IPS-18c (cell line): Measurements from ENCODE around the gene TET3.
"Not testable (repeated sequence)": the region's sequence is repeated elsewhere in the genome, so short reads cannot be mapped to it uniquely, and the experiment has no call there.

Source experiments
- H3K4me3 ChIP-seq: 2 replicates; pipeline ENCODE4 v1.7.0; 2013; ENCODE audit warnings: low read depth, mild to moderate bottlenecking, low read length, moderate library complexity; ENCODE audit not compliant: insufficient read depth
- H3K9me3 ChIP-seq: one replicate; pipeline ENCODE4 v1.6.1; 2013; ENCODE audit warnings: mild to moderate bottlenecking, low read length, moderate library complexity; ENCODE audit not compliant: control insufficient read depth, insufficient read depth

Gene TET3

GRCh38 chr2:73984203-73984921 lies at the start of gene TET3:
Gene TET3, plus strand, starts transcription at chr2:73984910. Its CDS starts 1,494 bp downstream, at chr2:73986404.
- Histone ChIP-seq H3K4me3 (peak within 1 kb of the TSS; percentile 68), H3K9me3 (no peaks in the 10 kb centered on the region)

- no peaks in the 10 kb centered on the region for H3K9me3 ChIP-seq
- no peak overlapping the region for H3K4me3 ChIP-seq
Observed at GRCh38 chr2:73935641-73936040, 49.1 kb upstream of the TET3 start.

DNA sequence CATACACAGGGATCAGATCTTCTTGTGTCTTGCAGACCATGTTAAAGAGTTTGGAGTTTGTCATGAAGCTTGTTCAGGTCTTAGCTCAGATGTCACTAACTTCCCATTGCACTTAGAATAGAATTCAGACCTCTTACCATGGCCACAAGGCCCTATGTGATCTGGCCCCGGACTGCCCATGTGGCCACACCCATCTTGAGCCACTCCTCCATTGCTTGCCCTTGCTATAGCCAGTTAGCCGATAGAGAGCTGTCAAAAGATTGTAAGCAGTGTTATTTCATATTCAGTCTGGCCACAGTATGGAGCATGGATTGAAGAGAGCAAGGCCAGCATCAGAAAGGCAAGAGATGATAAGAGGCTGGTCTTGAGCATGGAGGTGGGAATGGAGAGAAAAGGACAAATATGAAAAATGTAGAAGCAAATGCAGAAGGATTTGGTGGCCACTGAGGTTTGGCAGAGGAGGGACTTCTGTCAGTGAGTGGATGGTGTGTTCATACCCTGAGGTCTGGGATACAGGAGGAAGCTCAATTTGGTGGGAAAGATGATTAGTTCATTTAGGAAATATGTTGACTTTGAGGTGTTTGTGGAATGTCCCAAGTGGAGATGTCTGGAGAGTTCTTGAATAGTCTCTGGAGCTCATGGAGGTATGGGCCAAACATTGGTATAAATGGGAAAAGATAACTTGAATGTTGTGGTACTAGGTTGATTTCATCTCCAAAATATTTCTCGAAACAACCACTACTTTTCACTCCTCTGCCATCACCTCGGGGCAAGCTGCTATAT lies 47.4 kb upstream of the TET3 start:
- Histone ChIP-seq H3K4me3 (no peak overlapping the region), H3K9me3 (no peaks in the 10 kb centered on the region)

GRCh38 chr2:73937899-73938298 lies 46.8 kb upstream of the TET3 start:
- H3K9me3 ChIP-seq = no peaks in the 10 kb centered on the region
- no peak overlapping the region for H3K4me3 ChIP-seq

DNA sequence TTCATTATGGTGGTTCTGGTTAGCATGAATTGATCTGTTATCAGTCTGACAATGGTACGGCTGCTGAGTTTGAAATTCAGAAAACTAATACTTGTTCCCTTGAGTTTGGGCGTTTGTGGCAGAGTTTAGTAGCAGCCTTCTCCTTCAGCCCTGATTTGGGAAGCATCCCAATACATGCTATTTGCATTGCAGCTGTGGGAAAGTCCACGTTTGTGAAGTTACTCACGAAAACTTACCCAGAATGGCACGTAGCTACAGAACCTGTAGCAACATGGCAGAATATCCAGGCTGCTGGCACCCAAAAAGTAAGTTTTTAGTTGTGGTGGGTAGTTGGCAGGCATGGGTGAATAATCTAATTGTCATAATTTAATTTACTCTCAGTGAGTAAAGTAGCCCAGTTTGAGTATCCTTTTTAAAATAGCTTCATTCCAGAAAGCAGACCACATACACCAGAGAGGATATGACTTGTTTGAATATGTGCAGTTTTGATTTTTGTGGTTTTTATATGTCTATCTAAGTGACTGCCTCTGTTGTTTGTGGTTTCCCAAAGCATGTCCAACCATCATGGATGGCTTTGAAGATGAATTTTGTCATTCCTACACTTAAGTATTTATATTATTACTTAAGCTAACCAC lies 45.9 kb upstream of the TET3 start:
- Histone ChIP-seq H3K9me3 (no peaks in the 10 kb centered on the region), H3K4me3 (no peak overlapping the region)

DNA sequence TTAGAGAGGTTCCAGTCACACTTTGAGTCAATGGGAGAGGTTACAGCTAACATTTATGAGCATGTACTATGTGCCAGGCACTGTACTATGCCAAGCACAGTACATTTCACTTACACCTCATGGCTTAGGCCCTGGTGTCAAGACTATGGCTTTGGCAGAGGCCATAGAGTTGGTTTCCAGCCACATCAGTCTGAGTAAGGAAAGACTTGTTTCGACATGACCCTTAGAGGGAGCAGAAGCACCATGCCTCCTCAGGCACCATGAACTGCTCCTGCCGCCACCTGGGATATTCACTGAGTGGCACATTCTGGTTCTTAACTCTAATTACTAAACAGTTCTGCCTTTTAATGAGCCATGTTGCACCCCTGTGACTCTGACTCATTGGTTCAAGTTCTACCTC lies 45.3 kb upstream of the TET3 start:
- Histone ChIP-seq H3K9me3 (no peaks in the 10 kb centered on the region), H3K4me3 (no peak overlapping the region)

- H3K9me3 ChIP-seq = not testable (repeated sequence)
Observed at GRCh38 chr2:73940066-73940465, 44.6 kb upstream of the TET3 start.

GRCh38 chr2:73942664-73943063 lies 42.0 kb upstream of the TET3 start:
- Histone ChIP-seq H3K4me3 (no peak overlapping the region), H3K9me3 (no peaks in the 10 kb centered on the region)

More at GRCh38 chr2:73940066-73940465, 44.6 kb upstream of the TET3 start:
- not testable (repeated sequence) for H3K4me3 ChIP-seq

DNA sequence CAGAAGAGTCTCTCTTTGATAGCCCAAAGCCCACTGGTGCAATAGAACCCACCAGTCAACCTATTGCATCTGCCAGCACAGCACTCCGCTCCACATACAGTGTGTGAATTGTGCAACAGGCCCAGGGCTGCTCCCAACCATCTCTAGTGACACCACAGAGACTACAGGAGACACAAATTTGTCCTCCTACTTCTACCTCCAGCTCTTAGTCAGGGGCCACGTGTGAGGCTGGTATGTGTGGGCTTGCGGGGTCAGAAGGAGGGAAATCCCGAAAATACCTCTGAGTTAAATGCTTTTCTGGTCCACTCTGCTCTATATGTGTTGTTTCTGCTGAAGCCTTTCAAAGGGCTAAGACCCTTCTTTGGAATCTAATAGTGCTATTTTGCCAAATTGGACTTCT lies 40.0 kb upstream of the TET3 start:
- Histone ChIP-seq H3K4me3 (no peak overlapping the region), H3K9me3 (no peaks in the 10 kb centered on the region)

- no peaks in the 10 kb centered on the region for H3K9me3 ChIP-seq
- no peak overlapping the region for H3K4me3 ChIP-seq
Observed at GRCh38 chr2:73946215-73946614, 38.5 kb upstream of the TET3 start.

DNA sequence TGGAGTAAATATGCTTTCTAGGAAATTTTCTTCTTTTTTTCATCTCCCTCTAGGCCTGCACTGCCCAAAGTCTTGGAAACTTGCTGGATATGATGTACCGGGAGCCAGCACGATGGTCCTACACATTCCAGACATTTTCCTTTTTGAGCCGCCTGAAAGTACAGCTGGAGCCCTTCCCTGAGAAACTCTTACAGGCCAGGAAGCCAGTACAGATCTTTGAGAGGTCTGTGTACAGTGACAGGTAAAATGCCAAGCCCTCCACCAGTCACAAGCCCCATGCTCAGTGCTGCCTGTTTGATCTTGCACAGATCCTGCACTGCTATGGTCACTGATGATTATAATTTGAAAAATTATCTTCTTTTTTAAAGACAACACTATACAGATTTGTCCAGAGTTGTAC lies 38.0 kb upstream of the TET3 start:
- H3K9me3 ChIP-seq = no peaks in the 10 kb centered on the region
- H3K4me3 ChIP-seq = no peak overlapping the region

GRCh38 chr2:73947412-73948018 lies 37.2 kb upstream of the TET3 start:
- H3K9me3 ChIP-seq = no peaks in the 10 kb centered on the region
- no peak overlapping the region for H3K4me3 ChIP-seq

GRCh38 chr2:73949802-73950201 lies 34.9 kb upstream of the TET3 start:
- Histone ChIP-seq H3K4me3 (no peak overlapping the region), H3K9me3 (no peaks in the 10 kb centered on the region)

- Histone ChIP-seq H3K4me3 (no peak overlapping the region), H3K9me3 (no peaks in the 10 kb centered on the region)
Observed at GRCh38 chr2:73952499-73953446, 31.9 kb upstream of the TET3 start.

DNA sequence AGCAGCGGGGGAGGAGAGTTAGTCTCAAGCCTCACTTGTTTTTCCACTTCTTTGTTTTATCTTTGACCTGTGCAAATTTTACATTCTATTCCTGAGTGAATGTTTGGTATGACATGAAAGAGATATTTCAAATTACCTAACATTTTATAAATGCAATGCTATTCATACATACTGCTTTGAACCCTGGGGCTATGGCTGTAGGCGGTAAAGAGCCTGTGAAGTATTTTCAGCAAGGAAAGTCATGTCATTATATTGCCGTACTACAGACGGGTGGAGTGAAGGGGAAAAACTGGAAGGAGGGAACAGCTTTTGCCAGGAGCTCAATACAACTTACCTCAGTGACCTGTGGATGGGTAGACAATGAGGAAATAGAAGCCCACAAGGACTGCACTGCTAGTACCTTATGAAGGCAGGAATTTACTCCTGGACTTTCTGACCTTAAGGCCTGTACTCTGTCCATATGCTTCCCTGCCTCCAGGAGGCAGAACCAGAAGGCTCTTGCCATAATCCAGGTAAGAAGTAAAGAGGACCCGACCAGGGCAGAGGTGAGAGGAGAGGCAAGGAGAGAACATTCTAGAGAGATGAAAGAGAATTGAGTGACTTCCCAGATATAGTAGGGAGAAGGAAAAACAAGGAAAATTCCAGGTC lies 28.4 kb upstream of the TET3 start:
- no peaks in the 10 kb centered on the region for H3K9me3 ChIP-seq
- H3K4me3 ChIP-seq = no peak overlapping the region

DNA sequence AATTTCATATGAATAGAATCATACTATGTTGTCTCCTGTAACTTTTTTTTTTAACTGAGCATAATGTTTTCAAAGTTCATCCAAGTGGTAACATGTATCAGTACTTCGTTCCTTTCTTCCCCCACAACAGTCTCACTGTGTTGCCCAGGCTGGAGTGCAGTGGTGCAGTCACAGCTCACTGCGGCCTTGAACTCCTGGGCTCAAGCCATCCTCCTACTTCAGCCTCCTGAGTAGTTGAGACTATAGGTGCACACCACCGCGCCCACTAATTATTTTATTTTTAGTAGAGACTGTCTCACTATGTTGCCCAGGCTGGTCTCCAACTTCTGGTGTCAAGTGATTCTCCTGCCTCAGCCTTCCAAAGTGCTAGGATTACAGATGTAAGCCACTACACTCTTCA lies 23.4 kb upstream of the TET3 start:
- Histone ChIP-seq H3K9me3 (no peaks in the 10 kb centered on the region), H3K4me3 (no peak overlapping the region)
